GM23338 (cell line): ENCODE results near the gene SLC22A4. TPM values are rescaled to one million over a fixed set of nuclear protein-coding genes. Genes with fewer than 3 reads are reported as not detected.

Experiments
- ATAC-seq: fragments of 200-7000 bp; cut with Tn5 transposase; 3 replicates; pipeline ENCODE4 v1.9.1; 2020
- DNase-seq: peaks from one replicate; pipeline ENCODE4 v3.0.0-alpha.2; 2015; ENCODE audit warnings: low spot score
- H2AFZ ChIP-seq: fragments of 200-600 bp; sonication (generic); 2 replicates; pipeline ENCODE4 v1.8.0; 2016; ENCODE audit warnings: antibody characterized with exemption, mild to moderate bottlenecking, moderate library complexity
- H3F3A ChIP-seq: fragments of 200-600 bp; sonication (generic); replicated peaks from 2 replicates; pipeline ENCODE4 v1.8.0; 2017; ENCODE audit warnings: antibody characterized with exemption, mixed run types, low read depth
- H3K27ac ChIP-seq: fragments of 200-600 bp; sonication (generic); 2 replicates; pipeline ENCODE4 v1.6.1; 2016; ENCODE audit warnings: low read depth
- H3K27me3 ChIP-seq: fragments of 200-600 bp; sonication (generic); 2 replicates; pipeline ENCODE4 v1.8.0; 2016; ENCODE audit warnings: mild to moderate bottlenecking, mixed run types, moderate library complexity; ENCODE audit not compliant: insufficient read depth
- H3K36me3 ChIP-seq: fragments of 200-600 bp; sonication (generic); 2 replicates; pipeline ENCODE4 v1.8.0; 2016; ENCODE audit warnings: mild to moderate bottlenecking; ENCODE audit not compliant: insufficient read depth
- H3K4me1 ChIP-seq: fragments of 200-600 bp; sonication (generic); 2 replicates; pipeline ENCODE4 v1.8.0; 2016; ENCODE audit warnings: mild to moderate bottlenecking, moderate library complexity; ENCODE audit not compliant: insufficient read depth
- H3K4me2 ChIP-seq: fragments of 200-600 bp; sonication (generic); 2 replicates; pipeline ENCODE4 v1.7.1; 2017; ENCODE audit warnings: mixed run types
- H3K4me3 ChIP-seq: fragments of 200-600 bp; sonication (generic); 2 replicates; pipeline ENCODE4 v1.6.1; 2016; ENCODE audit warnings: mixed run types
- H3K79me2 ChIP-seq: fragments of 200-600 bp; sonication (generic); replicated peaks from 2 replicates; pipeline ENCODE4 v1.8.0; 2017; ENCODE audit warnings: mild to moderate bottlenecking; ENCODE audit not compliant: insufficient read depth
- H3K9me2 ChIP-seq: fragments of 200-600 bp; sonication (generic); 2 replicates; pipeline ENCODE4 v1.8.0; 2017; ENCODE audit not compliant: insufficient read depth
- H4K20me1 ChIP-seq: fragments of 200-600 bp; sonication (generic); replicated peaks from 2 replicates; pipeline ENCODE4 v1.8.0; 2017; ENCODE audit warnings: mild to moderate bottlenecking; ENCODE audit not compliant: insufficient read depth
- H3K27ac Mint-ChIP-seq: 2 replicates; pipeline ENCODE4 v1.8.0; 2020; ENCODE audit warnings: inconsistent platforms, mild to moderate bottlenecking, moderate library complexity, mixed read lengths
- H3K27me3 Mint-ChIP-seq: 3 replicates; pipeline ENCODE4 v1.8.0; 2022; ENCODE audit warnings: low read depth, mild to moderate bottlenecking, moderate library complexity, mixed read lengths, inconsistent platforms; ENCODE audit not compliant: insufficient read depth, poor library complexity
- H3K36me3 Mint-ChIP-seq: 3 replicates; pipeline ENCODE4 v1.8.0; 2021; ENCODE audit warnings: low read depth, mild to moderate bottlenecking, inconsistent platforms, moderate library complexity, mixed read lengths
- H3K4me1 Mint-ChIP-seq: 3 replicates; pipeline ENCODE4 v1.8.0; 2020; ENCODE audit warnings: mild to moderate bottlenecking, inconsistent platforms, mixed read lengths
- H3K4me3 Mint-ChIP-seq: 3 replicates; pipeline ENCODE4 v1.8.0; 2021; ENCODE audit warnings: moderate library complexity, mild to moderate bottlenecking, inconsistent platforms, mixed read lengths
- H3K9me3 Mint-ChIP-seq: 3 replicates; pipeline ENCODE4 v1.8.0; 2020; ENCODE audit warnings: moderate library complexity, mild to moderate bottlenecking, inconsistent platforms, mixed read lengths
- CREB1 ChIP-seq: fragments of 250-450 bp; sonication (Bioruptor Pico); IDR thresholded peaks from 2 replicates; pipeline ENCODE4 v1.5.0; 2020; ENCODE audit warnings: low read depth, mild to moderate bottlenecking, moderate library complexity
- CTCF ChIP-seq, 2 experiments: fragments of 200-600 bp in 1 of 2; sonication (generic) in 1 of 2; conservative IDR thresholded peaks; 2 replicates each; pipeline versions ENCODE4 v1.5.1 to v1.6.1; 2016 to 2017; ENCODE audit warnings: antibody characterized with exemption in 2 of 2, low read depth in 2 of 2, mild to moderate bottlenecking in 2 of 2, moderate library complexity in 1 of 2
- EZH2 ChIP-seq: fragments of 200-600 bp; sonication (generic); IDR thresholded peaks from one replicate; pipeline ENCODE4 v1.8.0; 2017; ENCODE audit warnings: antibody characterized with exemption, mild to moderate bottlenecking, low read depth; ENCODE audit not compliant: unreplicated experiment
- EZH2phosphoT487 ChIP-seq: fragments of 200-600 bp; sonication (generic); IDR thresholded peaks from one replicate; pipeline ENCODE4 v1.8.1; 2018; ENCODE audit warnings: antibody characterized with exemption; ENCODE audit not compliant: unreplicated experiment
- JUNB ChIP-seq: IDR thresholded peaks from one replicate; pipeline ENCODE4 v1.6.1; 2016; ENCODE audit warnings: antibody characterized with exemption; ENCODE audit not compliant: unreplicated experiment
- NANOG ChIP-seq: IDR thresholded peaks from 2 replicates; pipeline ENCODE4 v1.6.1; 2016; ENCODE audit warnings: antibody characterized with exemption, borderline replicate concordance
- POLR2AphosphoS5 ChIP-seq: IDR thresholded peaks from 2 replicates; pipeline ENCODE4 v1.6.1; 2016; ENCODE audit warnings: antibody characterized with exemption, low read depth
- STAT1 ChIP-seq: IDR thresholded peaks from one replicate; pipeline ENCODE4 v1.6.1; 2016; ENCODE audit warnings: antibody characterized with exemption; ENCODE audit not compliant: unreplicated experiment
- ZNF114 ChIP-seq: fragments of 250-450 bp; sonication (Bioruptor Pico); IDR thresholded peaks from 2 replicates; pipeline ENCODE4 v1.5.0; 2020; ENCODE audit warnings: mild to moderate bottlenecking, moderate library complexity
- ZNF331 ChIP-seq: fragments of 250-450 bp; sonication (Bioruptor Pico); IDR thresholded peaks from 2 replicates; pipeline ENCODE4 v1.5.0; 2020; ENCODE audit warnings: low read depth, mild to moderate bottlenecking, moderate library complexity
- polyA plus RNA-seq: library from polyadenylated mRNA; unstranded; fragments of >200 nt; fragmentation: Nextera tagmentation; extraction: Ambion mirVana; gene quantifications from 2 replicates; pipeline ENCODE4 v1.2.1, GENCODE V29; 2016
- total RNA-seq: library from RNA; depleted of rRNA; stranded (reverse); fragments of >200 nt; shearing (Covaris generic); gene quantifications from 2 replicates; pipeline ENCODE4 v1.2.3, GENCODE V29; 2014
- TF ChIP-seq, protein P1 (sequence below): fragments of 250-450 bp; sonication (Bioruptor Pico); IDR thresholded peaks from 2 replicates; pipeline ENCODE4 v1.5.0; 2020; ENCODE audit warnings: mild to moderate bottlenecking, moderate library complexity

SLC22A4 gene
- total and polyA plus RNA-seq, 2 experiments from 2014 or later: 0.28 to 0.40 TPM

GRCh38 chr5:132294728-132295504 is 722 bp downstream of the SLC22A4 start:
- Histone ChIP-seq H2AFZ (peak overlapping the region; percentile 99), H3K4me3 (peak overlapping the region; percentile 90), H3K4me2 (peak overlapping the region; percentile 95), H3K4me1 (peaks cover 14% of the 10 kb centered on the region), H3K27me3 (peaks cover 24% of the 10 kb centered on the region), H3K9me2 (no peaks in the 10 kb centered on the region), H3K27ac (no peak overlapping the region), H3F3A (peaks cover 3% of the 10 kb centered on the region; the same call in 1 of the 2 replicates), H3K36me3 (no peaks in the 10 kb centered on the region), H3K79me2 (no peaks in the 10 kb centered on the region), H4K20me1 (no peaks in the 10 kb centered on the region)
- TF ChIP-seq ZNF331 (CRISPR knock-in tag) (no peak), JUNB (no peak), CREB1 (CRISPR knock-in tag) (no peak), POLR2AphosphoS5 (no peak), STAT1 (no peak), EZH2phosphoT487 (no peak), ZNF114 (CRISPR knock-in tag) (no peak), EZH2 (no peak), NANOG (no peak), CTCF (conservative IDR thresholded peaks at IDR 0.05; ENCODE audit: low read depth in 2 of 2) (no peak)
- TF ChIP-seq, protein P1, sequence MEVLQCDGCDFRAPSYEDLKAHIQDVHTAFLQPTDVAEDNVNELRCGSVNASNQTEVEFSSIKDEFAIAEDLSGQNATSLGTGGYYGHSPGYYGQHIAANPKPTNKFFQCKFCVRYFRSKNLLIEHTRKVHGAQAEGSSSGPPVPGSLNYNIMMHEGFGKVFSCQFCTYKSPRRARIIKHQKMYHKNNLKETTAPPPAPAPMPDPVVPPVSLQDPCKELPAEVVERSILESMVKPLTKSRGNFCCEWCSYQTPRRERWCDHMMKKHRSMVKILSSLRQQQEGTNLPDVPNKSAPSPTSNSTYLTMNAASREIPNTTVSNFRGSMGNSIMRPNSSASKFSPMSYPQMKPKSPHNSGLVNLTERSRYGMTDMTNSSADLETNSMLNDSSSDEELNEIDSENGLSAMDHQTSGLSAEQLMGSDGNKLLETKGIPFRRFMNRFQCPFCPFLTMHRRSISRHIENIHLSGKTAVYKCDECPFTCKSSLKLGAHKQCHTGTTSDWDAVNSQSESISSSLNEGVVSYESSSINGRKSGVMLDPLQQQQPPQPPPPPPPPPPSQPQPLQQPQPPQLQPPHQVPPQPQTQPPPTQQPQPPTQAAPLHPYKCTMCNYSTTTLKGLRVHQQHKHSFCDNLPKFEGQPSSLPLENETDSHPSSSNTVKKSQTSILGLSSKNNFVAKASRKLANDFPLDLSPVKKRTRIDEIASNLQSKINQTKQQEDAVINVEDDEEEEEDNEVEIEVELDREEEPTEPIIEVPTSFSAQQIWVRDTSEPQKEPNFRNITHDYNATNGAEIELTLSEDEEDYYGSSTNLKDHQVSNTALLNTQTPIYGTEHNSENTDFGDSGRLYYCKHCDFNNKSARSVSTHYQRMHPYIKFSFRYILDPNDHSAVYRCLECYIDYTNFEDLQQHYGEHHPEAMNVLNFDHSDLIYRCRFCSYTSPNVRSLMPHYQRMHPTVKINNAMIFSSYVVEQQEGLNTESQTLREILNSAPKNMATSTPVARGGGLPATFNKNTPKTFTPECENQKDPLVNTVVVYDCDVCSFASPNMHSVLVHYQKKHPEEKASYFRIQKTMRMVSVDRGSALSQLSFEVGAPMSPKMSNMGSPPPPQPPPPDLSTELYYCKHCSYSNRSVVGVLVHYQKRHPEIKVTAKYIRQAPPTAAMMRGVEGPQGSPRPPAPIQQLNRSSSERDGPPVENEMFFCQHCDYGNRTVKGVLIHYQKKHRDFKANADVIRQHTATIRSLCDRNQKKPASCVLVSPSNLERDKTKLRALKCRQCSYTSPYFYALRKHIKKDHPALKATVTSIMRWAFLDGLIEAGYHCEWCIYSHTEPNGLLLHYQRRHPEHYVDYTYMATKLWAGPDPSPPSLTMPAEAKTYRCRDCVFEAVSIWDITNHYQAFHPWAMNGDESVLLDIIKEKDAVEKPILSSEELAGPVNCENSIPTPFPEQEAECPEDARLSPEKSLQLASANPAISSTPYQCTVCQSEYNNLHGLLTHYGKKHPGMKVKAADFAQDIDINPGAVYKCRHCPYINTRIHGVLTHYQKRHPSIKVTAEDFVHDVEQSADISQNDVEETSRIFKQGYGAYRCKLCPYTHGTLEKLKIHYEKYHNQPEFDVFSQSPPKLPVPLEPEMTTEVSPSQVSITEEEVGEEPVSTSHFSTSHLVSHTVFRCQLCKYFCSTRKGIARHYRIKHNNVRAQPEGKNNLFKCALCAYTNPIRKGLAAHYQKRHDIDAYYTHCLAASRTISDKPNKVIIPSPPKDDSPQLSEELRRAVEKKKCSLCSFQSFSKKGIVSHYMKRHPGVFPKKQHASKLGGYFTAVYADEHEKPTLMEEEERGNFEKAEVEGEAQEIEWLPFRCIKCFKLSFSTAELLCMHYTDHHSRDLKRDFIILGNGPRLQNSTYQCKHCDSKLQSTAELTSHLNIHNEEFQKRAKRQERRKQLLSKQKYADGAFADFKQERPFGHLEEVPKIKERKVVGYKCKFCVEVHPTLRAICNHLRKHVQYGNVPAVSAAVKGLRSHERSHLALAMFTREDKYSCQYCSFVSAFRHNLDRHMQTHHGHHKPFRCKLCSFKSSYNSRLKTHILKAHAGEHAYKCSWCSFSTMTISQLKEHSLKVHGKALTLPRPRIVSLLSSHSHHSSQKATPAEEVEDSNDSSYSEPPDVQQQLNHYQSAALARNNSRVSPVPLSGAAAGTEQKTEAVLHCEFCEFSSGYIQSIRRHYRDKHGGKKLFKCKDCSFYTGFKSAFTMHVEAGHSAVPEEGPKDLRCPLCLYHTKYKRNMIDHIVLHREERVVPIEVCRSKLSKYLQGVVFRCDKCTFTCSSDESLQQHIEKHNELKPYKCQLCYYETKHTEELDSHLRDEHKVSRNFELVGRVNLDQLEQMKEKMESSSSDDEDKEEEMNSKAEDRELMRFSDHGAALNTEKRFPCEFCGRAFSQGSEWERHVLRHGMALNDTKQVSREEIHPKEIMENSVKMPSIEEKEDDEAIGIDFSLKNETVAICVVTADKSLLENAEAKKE (CRISPR knock-in tag): no peak
- peaks cover 19% of the 10 kb centered on the region for H3K27me3 Mint-ChIP-seq
- DNase-seq: peak; percentile 70
- peak overlapping the region; percentile 90 for H3K4me3 Mint-ChIP-seq
- peaks cover 7% of the 10 kb centered on the region; the same call in 2 of the 3 replicates for H3K4me1 Mint-ChIP-seq
- no peaks in the 10 kb centered on the region for H3K9me3 Mint-ChIP-seq
- peak; percentile 29 for ATAC-seq
- H3K36me3 Mint-ChIP-seq: no peaks in the 10 kb centered on the region
- no peak overlapping the region for H3K27ac Mint-ChIP-seq
